Inferior parietal cortex (tissue), 1 donor: Measurements from ENCODE around the gene UBE2V1.

ENCODE experiments used
- DNase-seq: peaks from one replicate; pipeline ENCODE4 v3.0.0-alpha.2; 2016; ENCODE audit errors: extremely low spot score

The UBE2V1 gene

DNA sequence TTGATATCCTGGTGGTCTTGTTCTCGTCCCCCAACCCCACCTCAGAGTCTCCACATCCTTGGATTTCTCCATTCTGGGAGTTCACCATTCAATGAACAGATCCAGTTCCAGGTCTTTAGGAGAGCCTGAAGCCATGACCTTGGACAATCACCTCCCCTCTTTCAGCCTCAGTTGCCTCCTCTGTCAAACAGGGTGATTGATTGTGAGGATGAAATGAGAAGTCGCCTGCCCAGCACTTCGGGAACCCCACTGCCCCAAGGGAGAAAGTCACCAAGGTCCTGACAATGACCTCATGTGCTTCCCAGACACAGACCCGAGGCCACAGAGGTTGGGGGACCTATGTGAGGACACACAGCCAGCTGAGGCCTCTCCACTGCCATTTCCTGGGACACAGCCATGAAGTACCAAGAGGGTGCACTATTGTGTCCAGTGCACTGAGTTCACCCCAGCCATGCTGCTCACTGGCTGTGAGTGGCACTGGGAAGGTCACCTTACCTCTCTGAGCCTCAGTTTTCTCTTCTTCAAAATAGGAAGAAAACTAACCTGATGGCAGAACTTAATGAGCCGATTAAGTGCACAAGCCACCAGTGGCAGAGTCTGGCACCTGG lies 68.5 kb downstream of the UBE2V1 start:
- DNase-seq = no peak

DNA sequence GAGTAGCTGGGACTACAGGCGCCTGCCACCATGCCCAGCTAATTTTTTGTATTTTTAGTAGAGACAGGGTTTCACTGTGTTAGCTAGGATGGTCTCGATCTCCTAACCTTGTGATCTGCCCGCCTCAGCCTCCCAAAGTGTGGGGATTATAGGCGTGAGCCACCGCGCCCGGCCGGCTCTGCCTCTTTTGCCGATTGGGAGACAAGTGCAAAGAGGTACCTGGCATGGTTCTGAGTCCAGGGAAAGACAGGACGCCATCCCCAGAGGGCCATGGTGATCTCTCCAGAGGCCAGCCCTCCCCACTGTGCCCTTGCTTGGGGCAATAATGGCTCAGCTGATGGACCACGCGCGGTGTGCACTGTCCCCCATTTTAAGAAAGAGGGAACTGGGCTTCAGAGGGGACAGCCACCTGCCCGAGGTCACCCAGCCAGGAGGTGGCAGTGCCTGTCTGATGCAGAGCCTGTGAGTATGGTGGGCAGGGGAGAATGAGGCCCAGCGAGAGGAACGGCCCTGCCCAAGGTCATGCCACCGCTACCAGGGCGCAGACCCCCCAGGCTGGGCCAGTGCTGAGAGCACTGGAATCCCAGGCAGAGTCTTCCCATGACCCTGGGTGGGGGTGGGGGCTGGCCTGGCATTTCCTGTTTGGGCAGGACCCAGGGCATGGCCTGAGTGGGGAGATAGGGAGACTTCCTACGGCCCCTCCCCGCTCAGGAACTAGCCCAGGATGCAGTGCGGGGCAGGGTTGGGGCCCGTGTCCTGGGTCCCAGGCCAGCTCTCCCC lies 69.2 kb downstream of the UBE2V1 start:
- no peak for DNase-seq

DNA sequence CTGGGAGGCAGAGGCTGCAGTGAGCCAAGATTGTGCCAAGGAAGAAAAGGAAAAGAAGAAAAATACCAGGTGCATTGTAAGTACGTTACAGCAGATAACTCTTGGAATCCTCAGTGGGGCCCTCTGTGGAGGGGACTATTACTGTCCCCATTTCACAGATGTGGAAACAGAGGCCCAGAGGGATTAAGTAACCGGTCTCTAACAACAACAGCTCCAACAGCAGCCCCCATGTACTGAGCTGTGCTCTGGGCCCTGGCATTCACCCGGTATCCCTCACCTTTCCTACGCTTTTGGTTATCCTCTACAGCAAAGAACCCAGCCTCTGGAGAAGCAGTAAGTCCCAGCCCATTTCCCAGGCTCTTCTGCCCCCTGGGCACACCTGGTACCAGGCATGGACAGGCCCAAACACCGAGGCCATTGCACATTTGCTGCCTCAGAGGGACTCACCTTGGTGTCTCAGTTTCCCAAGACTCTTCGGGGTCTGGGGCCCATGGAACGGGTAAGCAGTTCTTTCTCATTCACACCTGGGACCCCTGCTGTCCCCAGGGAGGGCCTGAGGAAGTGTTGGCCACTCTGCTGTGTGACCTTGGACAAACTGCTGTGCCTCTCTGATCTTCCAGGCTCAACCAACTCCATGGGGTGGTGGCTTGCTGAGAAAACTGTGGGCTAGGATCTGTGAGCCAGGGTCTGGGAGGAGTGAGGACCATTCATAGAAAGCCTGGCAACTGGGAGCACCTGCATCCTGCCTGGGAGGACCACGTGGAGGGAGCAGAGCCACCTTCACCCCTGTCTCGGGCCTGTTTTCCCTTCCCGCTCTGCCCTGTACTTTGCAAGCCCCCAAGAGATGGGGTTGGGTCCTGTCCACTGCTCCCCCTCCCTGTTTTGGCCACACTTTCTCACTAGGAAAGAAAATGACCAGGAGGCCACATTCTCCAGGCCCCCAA lies 70.3 kb downstream of the UBE2V1 start:
- DNase-seq = no peak

DNA sequence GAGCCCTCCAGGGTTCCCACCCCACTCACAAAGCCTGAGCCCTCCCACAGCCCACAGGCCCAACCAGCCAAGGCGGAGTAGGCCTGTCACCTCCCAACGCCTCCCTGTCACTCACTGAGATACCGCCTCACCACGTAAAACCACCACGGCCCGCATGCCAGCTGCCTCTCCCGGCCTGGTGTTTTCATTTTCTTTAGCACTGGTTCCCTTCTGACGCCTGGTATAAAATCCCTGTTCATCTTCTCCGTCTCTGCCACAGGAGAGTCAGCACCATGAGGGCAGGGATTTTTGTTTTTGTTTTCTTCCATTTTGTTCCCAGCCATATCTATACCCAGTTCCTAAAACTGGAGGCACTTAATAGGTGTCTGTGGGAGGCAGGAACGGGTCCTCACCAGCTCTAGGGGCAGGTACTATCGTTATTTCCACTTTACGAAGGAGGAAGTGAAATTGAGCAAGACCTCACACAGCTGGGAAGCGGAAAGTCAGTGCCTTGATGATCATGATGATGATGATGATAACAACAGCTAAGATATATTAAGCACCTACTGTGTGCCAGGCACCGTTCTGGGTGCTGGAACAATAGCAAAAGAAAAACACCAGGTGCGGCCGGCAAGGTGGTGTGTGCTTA lies 71.6 kb downstream of the UBE2V1 start:
- DNase-seq = no peak

DNA sequence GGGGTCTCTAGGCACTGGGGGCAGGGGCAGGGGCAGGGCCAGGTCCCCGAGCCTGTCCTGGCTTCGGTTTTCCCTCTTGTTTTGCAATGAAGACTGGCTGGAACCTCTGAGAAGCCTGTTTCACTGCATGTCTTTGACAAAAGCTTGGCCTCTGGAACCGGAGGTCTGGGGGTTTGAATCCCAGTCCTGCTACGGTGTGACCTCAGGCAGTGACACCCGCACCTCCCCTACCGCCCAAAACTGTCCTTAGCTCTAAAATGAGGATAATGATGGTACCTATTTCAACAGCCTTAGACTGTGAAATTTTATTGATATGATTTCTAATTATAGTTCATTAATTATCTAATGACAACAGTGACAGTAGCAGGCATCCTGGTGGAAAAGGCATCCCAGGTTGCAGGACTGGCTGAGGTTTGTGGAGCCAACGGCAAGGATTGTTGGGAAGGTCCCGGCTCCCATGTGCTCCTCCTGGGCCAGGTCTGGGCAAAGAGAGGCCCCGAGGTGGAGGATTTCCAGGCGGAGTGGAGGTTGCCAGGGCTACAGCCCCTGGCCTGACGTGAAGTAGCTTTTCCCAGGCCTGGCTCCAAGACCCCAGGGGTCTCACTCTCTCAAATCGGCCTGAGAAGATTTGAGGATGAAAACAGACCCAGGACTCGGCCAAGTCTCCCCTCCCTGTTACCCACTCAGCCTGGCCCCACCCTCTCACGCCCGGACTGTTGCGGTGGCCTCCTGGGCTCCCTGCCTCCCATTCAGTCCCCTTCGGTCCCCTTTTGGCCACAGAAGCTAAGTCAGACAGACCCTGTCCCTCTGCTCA lies 72.3 kb downstream of the UBE2V1 start:
- no peak for DNase-seq

DNA sequence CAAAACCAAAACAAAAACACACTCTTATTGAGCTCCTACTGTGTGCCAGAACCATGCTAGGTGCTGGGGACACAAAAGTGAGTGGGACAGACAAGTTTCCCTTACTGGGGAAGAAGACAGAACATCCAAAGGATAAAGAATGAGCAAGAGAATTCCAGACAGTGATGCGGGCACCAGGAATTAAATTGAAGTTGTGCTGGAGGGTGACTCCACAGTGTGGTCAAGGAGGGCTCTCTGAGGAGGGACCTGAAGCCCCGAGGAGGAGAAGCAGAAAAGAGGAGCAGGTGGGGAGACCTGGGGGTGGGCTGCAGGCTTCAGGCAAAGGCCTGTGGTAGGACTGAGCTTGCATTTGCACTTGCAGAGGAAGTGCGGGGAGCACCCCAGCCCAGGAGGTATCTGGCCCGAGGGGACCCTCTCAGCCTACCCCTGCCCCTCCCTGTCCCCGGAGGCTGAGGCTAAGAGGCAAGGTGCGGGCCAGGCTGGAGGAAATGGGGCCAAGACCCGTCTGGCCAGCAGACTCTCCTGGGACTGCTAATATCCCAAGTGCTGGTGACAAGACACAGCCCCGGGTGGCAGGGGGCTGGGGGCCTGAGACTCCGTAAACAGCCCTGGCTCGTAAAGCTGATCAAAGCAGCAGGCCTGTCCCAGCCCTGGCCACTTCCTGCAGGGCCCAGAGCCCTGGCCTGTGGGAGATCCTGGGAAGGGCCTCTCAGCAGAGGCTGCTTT lies 73.1 kb downstream of the UBE2V1 start:
- no peak for DNase-seq

DNA sequence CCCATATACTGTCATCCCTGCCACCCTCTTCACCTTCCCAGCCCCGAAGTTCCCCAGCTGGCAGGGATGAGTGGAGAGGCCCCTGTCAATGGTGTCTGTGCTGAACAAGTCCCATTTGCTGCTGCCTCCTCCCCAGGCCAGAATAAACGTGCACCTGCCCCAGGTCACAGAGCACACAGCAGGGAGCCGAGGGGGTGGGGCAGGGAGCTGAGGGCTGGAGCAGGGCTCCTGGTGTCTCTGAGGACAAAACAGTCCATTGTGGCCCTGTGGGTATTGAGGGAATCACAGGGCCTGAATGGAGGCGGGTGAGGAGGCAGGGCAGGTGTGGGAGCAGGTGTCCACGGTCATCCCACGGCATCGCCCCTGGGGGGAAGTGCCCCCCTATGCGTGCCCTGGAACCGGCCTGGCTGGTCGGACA lies 74.4 kb downstream of the UBE2V1 start:
- DNase-seq = no peak

DNA sequence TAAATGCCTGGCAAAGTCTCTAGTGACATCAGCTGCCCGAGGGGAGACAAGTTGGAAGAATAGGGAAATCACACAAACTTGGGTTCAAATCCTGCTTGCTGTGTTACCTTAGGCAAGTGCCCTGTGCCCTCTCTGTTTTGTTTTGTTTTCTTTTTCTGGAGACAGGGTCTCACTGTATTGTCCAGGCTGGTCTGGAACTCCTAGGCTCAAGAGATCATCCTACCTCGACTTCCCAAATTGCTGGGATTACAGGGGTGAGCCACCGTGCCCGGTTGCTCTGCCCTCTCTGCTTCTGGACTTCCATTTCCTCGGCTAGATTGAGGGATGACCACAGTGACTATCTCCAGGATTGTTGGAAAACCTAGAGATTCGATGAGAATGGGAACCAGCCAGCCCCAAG lies 74.8 kb downstream of the UBE2V1 start:
- no peak for DNase-seq

GRCh38 chr20:50037575-50037974 lies 75.4 kb downstream of the UBE2V1 start:
- no peak for DNase-seq

DNA sequence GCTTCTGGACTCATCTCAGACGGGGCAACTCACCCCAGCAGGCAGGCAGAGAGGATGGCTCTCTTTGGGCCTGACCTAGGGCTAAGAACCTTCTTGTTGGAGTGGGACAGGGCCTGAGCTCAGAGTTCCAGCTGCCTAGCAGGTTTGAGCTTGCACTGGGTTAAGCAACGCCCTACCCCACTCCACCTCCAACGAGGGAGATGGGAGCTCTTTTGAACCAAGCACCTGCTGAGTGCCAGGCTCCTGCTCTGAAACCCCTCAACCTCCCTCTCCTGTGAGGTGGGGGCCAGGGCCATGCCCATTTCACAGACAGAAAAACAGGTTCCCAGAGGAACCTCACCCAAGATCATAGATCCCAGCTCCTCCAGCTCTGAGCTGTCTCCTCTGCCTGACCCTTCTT lies 75.8 kb downstream of the UBE2V1 start:
- no peak for DNase-seq

DNA sequence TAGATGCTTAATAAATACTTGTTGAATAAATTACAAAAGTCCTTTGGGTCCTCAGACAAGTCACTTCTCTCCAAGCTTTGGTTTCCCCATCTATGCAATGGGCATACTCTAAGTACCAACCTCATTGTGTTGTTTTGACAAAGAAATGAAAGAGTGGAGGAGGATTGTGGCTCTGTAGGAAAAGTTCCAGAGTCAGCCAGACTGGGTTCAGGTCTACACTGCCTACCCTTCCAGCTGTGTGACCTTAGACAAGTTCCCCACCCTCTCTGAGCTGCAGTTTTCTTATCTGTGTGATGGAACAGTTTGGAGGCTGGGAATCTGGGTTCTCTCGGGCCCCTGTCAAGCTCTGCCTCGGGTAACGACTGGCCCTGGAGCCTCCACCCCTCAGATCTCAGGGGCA lies 76.2 kb downstream of the UBE2V1 start:
- no peak for DNase-seq

DNA sequence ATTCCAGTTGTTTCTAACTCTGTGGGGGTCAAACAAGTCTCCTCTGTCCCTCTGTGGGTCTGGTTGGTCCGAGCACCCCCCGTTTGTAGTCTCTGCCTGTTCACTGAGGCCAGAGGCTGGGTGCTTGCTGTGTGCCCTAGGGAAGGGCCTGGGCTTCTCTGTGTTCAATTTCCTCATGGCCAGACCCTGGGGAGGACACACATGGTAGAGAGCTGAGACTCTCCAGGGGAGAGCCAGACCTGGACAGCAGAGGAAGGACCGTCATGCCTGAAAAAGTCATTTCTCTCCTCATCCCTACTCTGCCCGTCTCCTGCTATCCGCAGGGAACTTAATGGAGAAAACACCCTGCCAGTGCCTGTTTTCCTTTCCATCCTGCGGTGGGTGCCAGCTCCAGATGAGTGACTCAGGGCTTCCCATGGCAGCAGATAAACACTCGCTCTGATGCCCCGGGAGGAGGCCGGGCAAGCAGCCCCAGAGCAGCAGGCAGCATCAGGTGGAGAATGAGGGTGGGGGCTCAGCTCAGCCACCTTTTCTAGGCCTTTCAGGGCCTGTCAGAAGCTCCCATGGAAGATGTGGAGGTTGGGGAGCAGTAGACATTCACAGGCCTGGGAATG lies 78.3 kb downstream of the UBE2V1 start:
- no peak for DNase-seq

- DNase-seq = no peak
These were observed 79.8 kb downstream of the UBE2V1 start for GRCh38 chr20:50032955-50033666.
